GM21576 (cell line): ENCODE measurements around the gene QRFP.

ENCODE experiments used
- ATAC-seq: cut with Tn5 transposase; IDR thresholded peaks from one replicate; pipeline ENCODE4 v1.9.1; 2021; ENCODE audit warnings: mild to moderate bottlenecking, moderate library complexity; ENCODE audit not compliant: unreplicated experiment

The QRFP gene

DNA sequence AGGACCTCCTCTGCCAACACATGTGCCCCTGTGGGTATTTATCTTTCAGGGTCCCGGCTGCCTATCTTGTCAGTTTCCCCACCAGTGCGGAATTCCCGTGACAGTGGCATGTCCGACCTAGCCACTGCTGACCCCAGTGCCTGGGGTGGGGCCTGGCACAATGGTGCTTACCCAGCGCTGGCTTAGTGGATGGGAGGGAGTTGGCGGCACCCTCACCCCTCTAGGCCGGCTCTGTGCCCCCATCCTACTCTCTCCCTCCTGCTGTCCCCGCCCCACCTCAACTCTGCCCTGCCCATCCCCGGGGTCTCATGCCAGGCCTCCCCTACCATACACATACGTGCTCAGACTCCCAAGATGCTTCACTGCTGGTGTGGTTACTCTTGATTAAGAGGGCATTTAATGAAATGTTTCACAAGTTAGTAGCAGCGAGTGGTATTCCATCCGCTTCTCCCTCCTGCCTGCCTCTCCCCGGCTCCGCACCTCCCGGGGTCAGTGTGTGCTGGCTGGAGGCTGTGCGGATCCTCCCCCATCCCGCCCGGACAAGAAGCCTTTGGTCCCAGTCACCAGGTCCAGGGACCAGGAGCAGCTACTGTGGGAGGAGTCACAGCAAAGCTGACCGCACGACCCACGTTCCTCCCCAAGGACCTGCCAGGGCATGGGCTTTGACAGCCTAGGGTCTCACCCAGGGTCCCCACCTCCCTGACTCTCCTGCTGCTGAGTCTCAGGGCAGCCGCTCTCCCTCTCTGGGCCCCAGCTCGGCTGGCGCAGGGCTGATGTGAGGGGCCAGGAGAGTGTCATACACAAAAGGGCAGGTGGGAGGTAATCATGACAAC is 9.5 kb upstream of the QRFP start:
- no peak for ATAC-seq

DNA sequence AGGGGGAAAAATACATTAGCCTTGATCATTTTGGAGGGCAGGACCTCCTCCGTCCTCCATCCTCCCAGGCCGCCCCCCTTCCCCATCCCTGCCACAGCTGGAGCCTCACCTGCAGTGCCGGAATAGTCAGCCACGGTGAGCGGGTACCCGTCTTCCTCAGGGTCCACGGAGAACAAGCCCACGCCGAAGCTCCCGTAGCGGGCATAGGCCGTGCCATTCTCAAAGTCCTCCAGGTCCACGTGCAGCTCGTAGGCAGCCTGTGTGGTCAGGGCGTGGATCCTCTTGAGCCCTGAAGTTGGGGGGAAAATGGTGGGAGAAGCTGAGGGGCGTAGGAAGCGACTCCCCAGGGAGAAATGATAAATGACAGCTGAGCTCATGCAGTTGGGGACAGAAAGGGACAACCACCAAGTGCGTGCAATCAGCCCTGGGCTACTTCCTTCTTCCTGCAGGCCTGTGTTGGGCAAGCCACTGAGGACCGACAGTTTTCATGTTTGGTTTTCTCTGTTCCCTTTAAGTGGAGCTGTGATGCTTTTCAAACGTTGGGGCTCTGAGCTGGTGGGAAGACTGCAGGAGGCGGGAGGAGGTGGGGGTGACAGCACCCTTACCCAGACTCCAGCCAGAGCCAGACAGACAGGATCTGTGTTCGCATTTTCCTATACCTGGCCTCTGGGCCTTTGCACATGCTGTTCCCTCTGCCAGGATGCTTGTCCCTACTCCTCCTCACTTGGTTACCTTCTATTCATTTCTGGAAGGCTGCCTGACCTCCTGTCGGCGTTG is 8.7 kb upstream of the QRFP start:
- ATAC-seq: no peak

DNA sequence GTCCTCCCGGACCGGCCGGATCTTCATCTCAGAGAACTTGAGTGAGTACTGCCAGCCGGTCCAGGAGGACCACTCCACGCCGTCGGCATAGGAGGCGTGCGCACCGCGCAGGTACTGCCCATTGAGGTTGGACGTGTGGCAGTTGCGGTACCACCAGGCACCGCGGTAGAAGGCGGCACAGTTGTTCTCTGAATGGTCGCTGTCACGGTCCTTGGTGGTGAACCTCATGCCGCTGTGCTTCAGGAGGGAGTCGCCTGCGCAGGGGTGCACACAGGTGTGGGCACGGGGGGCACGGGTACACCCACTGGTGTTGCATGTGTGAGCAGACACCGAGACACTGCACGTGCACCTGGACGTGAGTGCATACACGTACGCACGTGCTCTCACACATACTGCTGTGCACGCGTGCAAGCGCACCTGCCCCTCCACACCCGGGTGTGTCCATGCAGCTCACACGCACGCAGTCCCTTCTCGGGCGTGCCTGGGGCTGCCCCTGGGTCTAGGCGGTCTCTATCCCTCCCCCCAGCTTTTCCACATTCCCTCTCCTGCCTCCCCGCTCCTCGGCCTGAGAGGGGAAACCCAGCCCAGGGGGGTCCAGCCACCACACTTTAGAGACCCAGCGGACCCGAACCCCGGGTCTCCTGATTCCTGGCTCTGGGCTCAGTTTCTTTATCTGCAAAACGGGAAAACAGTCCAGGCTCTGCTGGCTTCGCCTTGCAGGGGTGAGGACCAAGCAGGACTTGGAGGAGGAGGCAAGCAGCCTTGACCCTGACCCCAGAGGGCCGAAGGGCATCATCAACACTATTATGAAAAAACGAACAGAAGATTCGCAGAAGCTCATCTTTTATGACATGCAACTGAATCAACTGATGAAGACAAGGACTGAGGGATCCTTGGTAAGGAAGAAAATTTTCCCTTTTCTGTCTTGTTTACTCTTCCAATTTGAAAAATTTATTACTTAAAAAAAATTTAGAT is 7.7 kb upstream of the QRFP start:
- ATAC-seq: no peak

DNA sequence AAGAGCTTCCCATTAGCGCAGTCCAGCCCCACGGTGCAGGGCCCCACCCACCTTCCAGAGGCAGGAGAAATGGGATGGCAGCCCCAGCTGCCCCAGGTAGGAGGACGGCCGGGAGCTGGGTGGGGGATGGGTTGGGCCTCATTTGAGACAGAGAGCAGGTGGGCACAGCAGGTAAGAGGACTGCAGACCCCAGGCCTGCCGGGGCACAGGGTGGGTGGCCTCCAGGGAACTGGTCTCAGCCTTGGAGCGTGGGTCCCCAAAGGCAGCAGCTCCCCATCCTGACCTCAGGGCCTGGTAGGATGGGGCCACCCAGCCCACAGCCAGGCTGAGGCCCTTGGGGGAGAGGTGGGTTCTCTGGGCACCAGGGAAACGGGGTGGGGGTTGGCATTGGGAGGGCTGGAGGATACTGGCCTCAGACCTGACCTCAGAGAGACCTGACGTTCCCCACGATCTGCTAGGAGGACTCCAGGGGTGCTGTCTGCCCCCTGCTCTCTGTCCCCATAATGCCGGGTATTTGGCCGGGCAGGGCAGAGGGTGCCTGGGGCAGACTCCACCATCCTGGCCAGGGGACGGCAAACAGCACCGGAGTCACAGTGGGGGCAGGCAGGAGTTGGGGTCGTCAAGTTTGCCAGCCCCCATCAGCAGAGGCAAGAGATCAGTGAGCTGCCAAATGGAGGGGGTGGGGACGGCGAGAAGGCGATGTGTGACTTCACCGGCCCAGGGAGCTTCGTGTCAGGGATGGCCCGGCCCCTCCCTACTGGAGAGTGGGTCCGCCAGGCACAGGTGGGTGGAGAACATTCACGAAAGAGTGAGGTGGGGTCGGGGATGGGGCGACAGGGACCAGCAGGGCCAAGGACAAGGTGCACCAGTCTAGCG is 6.8 kb upstream of the QRFP start:
- no peak for ATAC-seq

DNA sequence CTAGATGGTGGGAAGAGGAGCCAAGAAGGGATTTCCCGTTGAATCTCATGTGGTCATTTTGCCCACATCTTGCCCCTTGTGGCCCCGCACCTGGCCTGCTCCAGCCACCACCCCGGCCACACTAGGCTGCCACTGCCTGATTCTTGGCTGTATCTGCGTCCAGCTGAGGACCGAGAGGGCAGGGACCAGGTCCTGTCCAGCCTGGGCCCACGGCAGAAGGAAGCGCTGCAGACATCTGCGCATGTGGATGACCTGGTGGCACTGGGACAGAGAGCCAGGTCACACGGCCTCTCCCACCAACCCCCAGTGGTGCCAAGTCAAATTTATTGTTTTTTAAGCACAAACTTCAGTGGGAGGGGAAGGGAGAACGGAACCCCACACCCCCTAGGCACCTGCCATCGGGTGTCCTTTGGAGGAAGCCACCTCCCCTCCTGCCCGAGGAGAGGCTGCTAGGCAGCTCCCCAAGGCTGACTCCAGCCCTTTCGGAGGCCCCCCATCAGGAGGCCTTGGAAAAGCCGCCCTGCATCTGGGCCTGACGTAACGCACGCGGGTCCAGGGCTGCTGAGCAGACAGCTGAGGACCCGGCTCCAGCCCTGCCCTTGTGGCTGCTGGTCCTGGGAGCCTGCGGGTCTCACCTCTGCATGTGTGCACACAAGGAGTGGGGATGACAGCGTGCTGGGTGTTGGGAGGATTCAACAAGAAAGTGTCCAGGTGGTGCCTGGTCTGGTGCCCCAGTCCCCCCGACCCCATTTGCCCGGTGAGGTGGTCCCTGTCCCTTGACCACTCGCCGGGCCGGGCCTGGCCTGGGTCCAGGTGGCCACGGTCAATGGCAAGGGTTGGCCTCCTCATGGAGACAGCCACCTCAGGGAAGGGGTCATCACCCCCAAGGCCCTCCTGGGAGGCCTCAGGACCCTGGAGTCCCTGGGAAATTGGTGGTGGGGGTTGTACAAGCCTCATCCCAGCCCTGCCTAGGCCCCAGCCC is 5.9 kb upstream of the QRFP start:
- no peak for ATAC-seq

DNA sequence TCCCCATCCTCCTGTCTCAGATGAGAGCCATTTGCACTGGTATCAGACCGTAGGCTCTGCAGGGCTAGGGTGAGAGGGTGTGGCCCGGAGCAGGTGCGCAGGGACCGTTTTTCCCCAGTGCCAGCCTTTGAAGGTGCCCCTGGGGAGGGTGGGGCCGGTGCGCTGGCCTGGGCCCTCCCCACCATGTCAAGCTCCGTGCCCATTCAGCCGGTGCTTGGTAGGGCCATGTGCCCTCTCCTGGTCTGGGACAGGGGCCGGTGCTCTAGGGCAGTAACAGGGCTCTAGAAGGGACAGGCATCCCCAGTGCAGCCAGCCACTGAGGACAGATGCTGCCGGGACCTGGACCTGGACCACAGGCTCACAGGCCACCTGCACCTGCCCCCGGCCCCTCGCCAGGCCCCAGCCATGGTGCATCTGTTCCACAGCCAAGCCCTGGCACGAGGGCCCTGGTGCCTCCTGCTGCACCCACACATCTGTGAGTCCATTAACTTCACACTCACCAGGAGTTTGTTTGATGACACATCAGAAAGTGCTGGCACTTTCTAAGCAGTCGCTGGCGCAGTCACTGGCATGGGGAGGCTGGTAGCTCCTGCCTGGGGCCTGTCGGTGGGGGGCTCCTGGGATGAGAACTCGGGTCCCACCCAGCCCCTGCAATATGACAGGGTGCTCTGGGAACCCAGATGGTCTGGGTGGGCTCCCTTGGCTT is 5.0 kb upstream of the QRFP start:
- no peak for ATAC-seq

DNA sequence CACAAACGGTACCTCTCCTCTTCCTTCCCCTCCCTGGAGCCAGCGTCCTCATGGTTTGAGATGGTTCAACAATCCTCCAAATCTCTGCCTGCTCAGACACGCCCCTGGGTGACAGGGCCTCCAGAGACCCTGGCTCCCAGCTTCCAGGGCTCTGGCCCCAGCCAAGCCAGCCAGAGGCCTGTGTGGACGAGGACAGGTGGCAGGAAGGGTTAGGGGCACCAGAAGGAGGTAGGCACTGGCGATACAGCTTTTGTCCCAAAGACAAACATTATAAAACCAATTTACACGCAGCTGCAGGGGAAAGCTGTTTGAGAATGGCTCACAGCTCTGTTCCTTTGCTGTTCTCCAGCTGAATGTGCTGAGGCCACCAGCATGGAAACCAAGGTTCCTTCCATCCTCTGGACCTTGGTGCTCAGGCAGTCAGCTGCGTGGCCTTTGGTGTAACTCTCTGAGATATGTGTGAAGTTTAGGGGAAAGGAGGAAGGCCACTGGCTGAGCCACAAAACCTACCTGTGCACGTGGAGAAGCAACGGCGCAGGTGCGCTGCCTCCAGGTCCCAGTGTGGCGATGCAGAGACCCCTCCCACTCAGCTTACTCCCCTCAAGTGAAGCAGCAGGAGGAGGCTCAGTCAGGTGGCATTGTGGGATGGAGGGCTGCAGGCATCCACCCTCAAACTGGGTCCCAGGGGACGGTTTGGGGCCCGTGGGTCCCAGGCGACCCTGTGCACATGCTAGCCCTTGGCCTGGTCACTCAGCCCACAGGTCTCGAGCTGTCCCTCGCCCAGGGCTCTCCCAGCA is 4.3 kb upstream of the QRFP start:
- no peak for ATAC-seq

DNA sequence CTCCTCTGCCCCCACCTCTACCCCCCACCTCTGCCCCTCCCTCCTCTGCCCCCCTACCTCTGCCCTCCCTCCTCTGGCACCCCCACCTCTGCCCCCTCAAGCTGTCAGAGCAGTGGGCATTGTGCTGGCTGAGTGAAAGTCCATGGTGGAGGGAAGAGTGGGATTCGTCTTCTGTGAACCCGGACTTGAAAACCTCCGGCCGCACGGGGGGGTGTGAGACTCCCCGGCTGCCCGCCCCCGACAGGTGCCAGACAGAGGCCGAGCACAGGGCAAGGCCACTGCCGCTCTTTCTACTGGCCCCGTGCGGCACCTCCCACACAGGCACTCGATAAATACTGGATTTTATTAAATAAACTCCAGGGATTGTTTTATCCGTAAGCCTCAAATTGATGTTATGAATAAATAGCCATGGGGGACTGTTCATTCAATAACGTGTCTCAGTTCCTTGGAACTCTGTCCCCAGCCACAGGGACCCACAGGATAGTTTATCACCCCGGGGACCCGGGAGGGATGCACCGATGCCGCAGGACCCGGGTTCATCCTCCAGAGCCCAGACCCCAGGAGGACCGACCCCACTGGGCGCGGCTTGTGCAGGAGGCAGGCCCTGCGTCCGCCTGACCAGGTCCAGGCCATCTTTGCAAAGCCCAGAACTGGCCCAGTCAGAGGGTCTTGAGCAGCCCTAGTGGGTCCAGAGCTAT is 2.6 kb upstream of the QRFP start:
- no peak for ATAC-seq

DNA sequence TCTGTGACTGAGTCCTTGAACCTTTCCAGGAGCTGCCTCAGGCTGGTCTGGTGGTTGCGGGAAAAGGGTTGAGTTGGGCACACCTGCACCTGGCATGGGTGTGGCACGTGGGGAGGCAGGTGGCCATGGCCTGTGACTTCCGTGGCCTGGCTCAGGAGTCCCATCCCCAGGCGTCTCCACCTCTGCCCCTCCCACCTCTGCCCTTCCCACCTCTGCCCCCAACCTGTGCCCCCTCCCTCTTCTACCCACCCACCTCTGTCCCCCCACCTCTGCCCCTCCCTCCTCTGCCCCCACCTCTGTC is 1.9 kb upstream of the QRFP start:
- no peak for ATAC-seq

DNA sequence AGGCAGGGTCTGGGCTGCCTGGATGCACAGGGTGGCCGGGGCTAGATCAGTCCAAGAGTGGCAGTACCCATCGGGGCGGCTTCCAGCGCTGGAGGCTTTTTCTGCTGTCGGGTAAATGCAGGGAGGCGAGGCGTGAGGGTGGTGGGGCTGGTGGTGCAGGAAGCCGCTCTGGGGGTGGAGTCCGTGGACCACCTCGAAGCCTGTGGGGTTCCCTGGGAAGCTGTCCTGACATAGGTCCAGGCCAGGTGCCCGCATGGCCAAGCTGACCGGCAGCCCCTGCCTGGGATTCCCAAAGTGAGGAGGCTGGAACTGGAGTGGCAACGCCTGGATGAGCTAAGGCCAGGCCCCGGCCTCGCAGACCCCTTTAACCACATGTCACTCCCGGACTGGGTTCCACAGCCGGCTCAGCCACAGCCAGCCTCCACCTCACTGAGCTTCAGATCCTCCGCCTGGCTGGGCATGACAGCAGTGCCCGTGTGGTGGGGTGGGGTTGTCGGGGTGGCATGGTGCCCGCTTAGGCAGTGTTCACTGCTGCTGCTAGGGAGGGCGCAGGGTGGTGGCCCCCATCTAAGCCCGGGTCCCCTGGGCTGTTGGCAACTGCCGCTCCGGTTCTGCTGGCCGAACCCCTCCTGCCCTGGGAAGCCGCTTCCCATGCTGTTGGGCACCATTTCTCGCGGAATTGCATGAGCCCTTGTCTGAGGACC is 1.4 kb upstream of the QRFP start:
- no peak for ATAC-seq

DNA sequence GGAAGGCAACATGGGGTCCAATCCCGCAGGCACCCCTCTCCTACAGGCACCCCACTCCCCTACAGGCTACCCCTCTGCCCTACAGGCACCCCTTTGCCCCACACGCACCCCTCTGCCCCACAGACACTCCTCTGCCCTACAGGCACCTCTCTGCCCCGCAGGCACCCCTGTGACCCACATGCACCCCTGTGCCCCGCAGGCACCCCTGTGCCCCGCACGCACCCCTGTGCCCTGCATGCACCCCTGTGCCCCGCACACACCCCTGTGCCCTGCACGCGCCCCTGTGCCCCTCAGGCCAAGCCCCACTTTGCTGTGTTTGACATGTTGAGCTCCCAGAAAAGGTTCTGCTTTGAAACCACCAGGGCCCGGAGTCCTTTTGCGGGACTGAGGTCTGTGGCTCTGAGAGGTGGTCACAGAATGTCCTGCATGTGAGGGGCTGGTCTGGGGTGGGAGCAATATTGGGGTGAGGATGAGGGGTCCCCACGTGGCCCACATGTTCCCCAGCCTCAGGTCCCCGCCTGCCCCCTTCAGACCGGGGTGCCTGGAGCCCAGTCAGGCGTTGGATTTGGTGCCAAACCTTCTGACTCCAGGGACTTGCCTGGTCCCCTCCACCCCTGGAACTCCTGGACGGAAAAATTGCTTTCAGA is 616 bp upstream of the QRFP start:
- ATAC-seq: no peak

DNA sequence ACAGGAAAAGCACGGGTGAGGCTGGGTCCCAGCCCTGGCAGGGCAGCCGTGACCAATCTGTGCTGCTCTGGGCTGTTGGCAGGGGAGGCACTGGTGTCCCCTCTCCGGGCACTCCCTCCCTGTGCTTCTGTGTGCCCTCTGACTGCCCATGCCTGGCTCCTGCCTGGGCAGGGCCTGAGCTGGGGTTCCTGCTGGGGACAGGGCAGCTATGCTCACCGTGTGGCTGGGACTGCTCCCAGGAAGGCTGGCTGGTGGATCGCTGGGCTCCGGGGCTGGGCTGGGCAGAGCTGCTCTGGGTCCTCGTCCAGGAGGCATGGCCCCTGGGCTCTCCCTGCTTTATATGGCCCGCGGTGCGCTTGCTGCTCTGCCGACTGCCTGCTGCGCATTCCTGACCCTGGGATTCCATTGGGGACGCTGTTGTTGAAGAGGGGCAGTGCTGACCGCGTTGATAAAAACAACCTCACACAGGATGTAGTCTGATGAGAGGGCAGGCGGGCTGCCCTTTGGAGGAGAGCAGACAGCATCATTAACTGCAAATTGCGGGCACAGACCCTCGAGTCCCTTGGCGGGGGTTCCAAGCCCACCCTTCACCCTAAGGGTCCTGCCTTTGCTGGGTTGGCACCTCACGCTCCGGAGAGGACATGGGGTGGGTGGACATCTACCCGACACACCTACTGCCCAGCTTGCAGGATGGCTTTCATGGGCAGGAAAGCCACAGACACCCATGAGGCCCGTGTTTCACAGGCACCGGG is 955 bp downstream of the QRFP start:
- no peak for ATAC-seq

DNA sequence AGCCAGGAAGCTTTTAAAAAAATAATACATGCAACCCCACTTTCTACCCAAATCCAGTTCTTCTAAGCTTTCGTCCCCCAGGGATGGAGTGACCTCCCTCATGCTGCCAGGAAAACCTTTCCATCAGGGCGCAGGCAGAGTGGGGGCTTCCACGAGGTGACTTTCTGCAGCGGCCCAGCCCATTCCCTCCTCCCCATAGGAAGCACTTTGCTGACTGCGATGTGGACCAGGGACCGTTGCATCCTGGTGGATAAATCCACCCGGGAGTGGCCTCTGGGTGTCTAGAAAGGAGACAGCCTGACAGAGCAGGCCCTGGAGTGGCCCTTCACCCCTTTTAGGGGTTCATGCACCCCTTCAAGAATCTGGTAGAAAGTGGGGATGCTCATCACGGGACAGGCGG is 1.6 kb downstream of the QRFP start:
- no peak for ATAC-seq

DNA sequence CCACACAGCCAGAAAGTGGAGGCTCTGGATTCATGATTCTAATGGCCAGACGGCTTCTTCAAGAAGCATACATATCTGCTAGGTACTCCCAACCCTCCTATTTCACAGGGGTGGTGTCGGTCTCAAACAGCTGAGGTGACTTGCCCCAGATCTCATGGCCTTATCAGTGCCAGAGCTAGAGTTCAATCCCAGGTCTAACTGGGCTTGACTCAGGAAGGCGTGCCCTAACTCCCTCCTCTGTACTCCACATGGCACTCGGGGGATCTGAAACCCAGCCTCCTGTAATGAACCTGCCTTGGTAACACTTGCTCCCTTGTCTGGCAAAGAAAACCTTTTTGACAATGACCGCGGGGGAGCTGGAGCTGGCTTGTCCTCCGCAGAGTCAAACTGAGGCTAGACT is 2.1 kb downstream of the QRFP start:
- no peak for ATAC-seq

DNA sequence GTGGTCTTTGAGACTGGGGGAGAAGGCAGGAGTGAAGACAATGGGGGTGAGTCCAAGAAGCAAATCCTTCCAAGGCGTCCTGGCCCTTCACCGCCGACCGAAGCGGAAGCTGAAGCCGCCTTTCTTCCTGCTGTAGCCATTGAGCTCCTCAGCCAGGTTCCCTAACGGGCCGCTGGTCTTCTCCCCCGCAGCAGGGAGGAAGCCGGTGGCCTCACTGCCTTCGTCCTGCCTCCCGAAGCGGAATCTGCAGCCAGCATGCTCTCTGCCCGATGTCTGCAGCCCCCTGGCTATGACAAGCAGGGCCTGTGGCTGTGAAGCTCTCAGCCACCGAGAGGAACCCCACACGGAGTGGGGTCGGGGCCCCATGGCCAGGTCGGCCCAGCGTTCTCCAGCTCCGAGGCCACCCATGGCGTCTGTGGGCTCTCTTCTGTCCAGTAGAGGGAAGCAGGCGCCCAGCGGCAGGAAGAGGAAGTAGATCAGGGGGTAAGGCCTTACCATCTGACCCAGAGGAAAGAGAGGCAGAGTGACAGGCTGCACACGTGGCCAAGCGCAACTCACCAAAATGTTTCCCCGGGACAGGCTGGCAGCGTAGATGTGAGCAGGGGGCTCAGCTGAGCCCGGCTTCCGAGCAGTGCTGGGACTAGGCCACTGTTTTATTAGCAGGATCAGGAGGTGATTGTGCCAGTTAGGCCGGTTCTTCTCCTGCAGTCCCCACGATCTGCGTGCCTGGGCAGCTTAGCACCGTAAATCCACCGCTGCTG is 3.1 kb downstream of the QRFP start:
- ATAC-seq: no peak
